HG02938 (cell line): ENCODE results near the gene PTBP3.
"Not testable (repeated sequence)": the region's sequence is repeated elsewhere in the genome, so short reads cannot be mapped to it uniquely, and the experiment has no call there.

ENCODE experiments used
- ATAC-seq: cut with Tn5 transposase; IDR thresholded peaks from one replicate; pipeline ENCODE4 v1.9.1; 2021; ENCODE audit warnings: mild to moderate bottlenecking, moderate library complexity; ENCODE audit not compliant: unreplicated experiment

The PTBP3 gene

GRCh38 chr9:112224401-112225289, 108.8 kb downstream of the PTBP3 start:
- peak; percentile 80 for ATAC-seq

- ATAC-seq, result peak; percentile 95
Measured at GRCh38 chr9:112218908-112219307, 114.5 kb downstream of the PTBP3 start.

- ATAC-seq, result no peak
Measured at GRCh38 chr9:112212926-112213325, 120.5 kb downstream of the PTBP3 start.

- no peak for ATAC-seq
Measured at GRCh38 chr9:112207451-112207850, 126.0 kb downstream of the PTBP3 start.

- no peak for ATAC-seq
Measured at GRCh38 chr9:112203536-112203935, 129.9 kb downstream of the PTBP3 start.

- ATAC-seq, result no peak
Measured at GRCh38 chr9:112200711-112201110, 132.7 kb downstream of the PTBP3 start.

GRCh38 chr9:112198646-112199045, 134.8 kb downstream of the PTBP3 start:
- ATAC-seq, result no peak

GRCh38 chr9:112194969-112195431, 138.4 kb downstream of the PTBP3 start:
- ATAC-seq, result no peak

- no peak for ATAC-seq
Measured at GRCh38 chr9:112193572-112194288, 139.7 kb downstream of the PTBP3 start.

GRCh38 chr9:112190320-112190719, 143.1 kb downstream of the PTBP3 start:
- ATAC-seq, result not testable (repeated sequence)

- no peak for ATAC-seq
Measured at GRCh38 chr9:112188884-112189283, 144.5 kb downstream of the PTBP3 start.

- ATAC-seq, result no peak
Measured at GRCh38 chr9:112187404-112187803, 146.0 kb downstream of the PTBP3 start.

- ATAC-seq, result no peak
Measured at GRCh38 chr9:112186695-112187094, 146.7 kb downstream of the PTBP3 start.

- no peak for ATAC-seq
Measured at GRCh38 chr9:112184946-112185345, 148.5 kb downstream of the PTBP3 start.

- no peak for ATAC-seq
Measured at GRCh38 chr9:112184221-112184620, 149.2 kb downstream of the PTBP3 start.

GRCh38 chr9:112180387-112180881, 153.0 kb downstream of the PTBP3 start:
- no peak for ATAC-seq

GRCh38 chr9:112179816-112180215, 153.6 kb downstream of the PTBP3 start:
- ATAC-seq, result no peak

- no peak for ATAC-seq
Measured at GRCh38 chr9:112176524-112176923, 156.9 kb downstream of the PTBP3 start.

GRCh38 chr9:112175796-112176315, 157.6 kb downstream of the PTBP3 start:
- no peak for ATAC-seq

GRCh38 chr9:112174965-112175795, 158.2 kb downstream of the PTBP3 start, which contains the start of gene SUSD1:
TSS of gene SUSD1 (minus strand) at chr9:112175297. CDS start at chr9:112175235, 62 bp downstream.
- peak; percentile 41 for ATAC-seq
